ENCODE results near the gene HS6ST3. TPM values are rescaled to one million over a fixed set of nuclear protein-coding genes. Genes with fewer than 3 reads are reported as not detected.

Gene HS6ST3
- total RNA-seq (0.15 and 0.35 TPM in 2 replicates), polyA plus RNA-seq (0.03 TPM in 2 replicates), polyA minus RNA-seq (0.05 and 0.11 TPM in 2 replicates), Bru-seq, nascent RNA (percentile 19 among the genes with signal in this experiment), BruChase-seq, experiment 1, labeled RNA remaining after a 6-hour chase (percentile 37 among the genes with signal in this experiment), BruChase-seq, experiment 2, labeled RNA remaining after a 2-hour chase (percentile 45 among the genes with signal in this experiment)
- polyA plus RNA-seq (2011; cell fraction: cytosol; rRNA removed), result 0.01 TPM in 2 replicates
- 0.03 TPM in 1 of 2 replicates, not detected in the other for polyA plus RNA-seq (2011; cell fraction: nucleus; rRNA removed)
- polyA plus RNA-seq (2012), result 0.04 and 0.11 TPM in 2 replicates
- not detected for polyA minus RNA-seq (2011; cell fraction: cytosol; rRNA and poly(A)+ RNA removed)
- polyA minus RNA-seq (2011; cell fraction: nucleus; rRNA and poly(A)+ RNA removed), result 0.05 and 0.10 TPM in 2 replicates
- long read RNA-seq, partial matches to known transcripts, result 0 of 1 reads
- long read RNA-seq, other reads (novel, unspliced or antisense), result 1 of 1 reads

DNA sequence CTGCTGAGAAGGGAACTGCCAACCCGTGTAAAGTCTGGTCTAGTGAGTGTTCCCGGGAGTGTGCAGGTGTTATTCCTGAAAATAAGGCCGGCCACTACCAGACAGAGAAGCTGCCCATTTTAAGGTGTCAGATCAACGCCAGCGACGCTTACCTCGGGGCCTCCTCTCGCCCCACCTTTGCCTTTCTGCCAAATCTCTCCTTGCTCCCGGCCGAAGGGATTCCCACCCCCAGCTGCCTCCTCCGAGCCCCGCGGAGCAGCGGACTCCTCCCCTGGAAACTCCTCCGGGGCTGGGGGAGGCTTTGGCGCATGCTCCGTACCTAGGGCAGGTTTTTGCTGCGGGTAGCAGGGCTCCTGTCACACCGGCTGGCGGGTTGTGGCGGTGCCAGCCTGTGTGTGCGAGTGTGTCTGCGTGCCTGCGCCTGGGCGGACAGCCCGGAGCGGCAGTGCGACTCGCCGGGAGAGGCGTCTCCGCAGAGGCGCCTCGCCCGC is at the start of gene HS6ST3:
Gene HS6ST3 (plus strand): TSS at position 359 of the 491 bp plus-strand sequence.
- Histone ChIP-seq H3K36me3 (ENCODE audit: control insufficient read depth in 2 of 2, extremely low read depth in 1 of 2, insufficient read depth in 2 of 2, low read length in 2 of 2) (no peaks in the 10 kb centered on the region), H3K79me2 (ENCODE audit: control insufficient read depth, insufficient read depth, low read length) (no peaks in the 10 kb centered on the region), H3K4me3 (replicated peaks in 1 of 3; ENCODE audit: insufficient read depth in 1 of 3, low read depth in 1 of 3, low read length in 3 of 3) (peak within 1 kb of the TSS; percentile 21 to 42 (median 38)), H2AFZ (ENCODE audit: low read depth, low read length) (peak within 1 kb of the TSS; percentile 89), H3K27ac (ENCODE audit: insufficient read depth, low read depth, low read length) (no peak within 1 kb of the TSS), H3K4me1 (ENCODE audit: control insufficient read depth, extremely low read depth, insufficient read depth, low read length) (peaks cover 27% of the 10 kb centered on the region), H3K4me2 (ENCODE audit: insufficient read depth, low read length) (peak within 1 kb of the TSS; percentile 77), H4K20me1 (replicated peaks; ENCODE audit: control insufficient read depth, extremely low read depth, insufficient read depth, low read length) (no peaks in the 10 kb centered on the region), H3K9ac (replicated peaks; ENCODE audit: extremely low read depth, insufficient read depth, low read length) (no peak within 1 kb of the TSS), H3K9me1 (replicated peaks; ENCODE audit: control insufficient read depth, extremely low read depth, insufficient read depth, low read length) (no peaks in the 10 kb centered on the region), H3K9me3 (replicated peaks; ENCODE audit: control insufficient read depth, insufficient read depth, low read length) (no peaks in the 10 kb centered on the region), H3K27me3 (ENCODE audit: control insufficient read depth in 2 of 2, insufficient read depth in 2 of 2, low read length in 2 of 2) (peaks cover 38 to 39% of the 10 kb centered on the region in 2 experiments)
- CTCF ChIA-PET, result no interaction called here
- BruUV-seq (replicated peaks), result no TSS peak
- peak; percentile 8 for FAIRE-seq
- POLR2A ChIA-PET, result no interaction called here
- intact Hi-C loops (cut with micrococcal nuclease), result loop anchor here (5.0 kb wide), 1 partner anchor 62 kb away; no protein-coding TSS in a partner anchor
- TF ChIP-seq EZH2 (IDR thresholded peaks at IDR 0.05; ENCODE audit: borderline replicate concordance, low read depth, low read length, severe bottlenecking) (peak; percentile 52), JUN (IDR thresholded peaks at IDR 0.05; ENCODE audit: borderline replicate concordance, insufficient read depth, insufficient read length, low read depth) (no peak), CTCF (IDR thresholded peaks at IDR 0.05; ENCODE audit: extremely low read depth in 1 of 2, insufficient read depth in 1 of 2, low read depth in 1 of 2, low read length in 2 of 2) (no peak), FOS (IDR thresholded peaks at IDR 0.05; ENCODE audit: borderline replicate concordance, insufficient read depth, low read length) (no peak), GATA2 (IDR thresholded peaks at IDR 0.05; ENCODE audit: insufficient read depth, insufficient read length, low read depth, low read length) (no peak), POLR2AphosphoS5 (IDR thresholded peaks at IDR 0.05; ENCODE audit: insufficient read depth, low read depth, low read length) (no peak)
- TF ChIP-seq, protein P1, sequence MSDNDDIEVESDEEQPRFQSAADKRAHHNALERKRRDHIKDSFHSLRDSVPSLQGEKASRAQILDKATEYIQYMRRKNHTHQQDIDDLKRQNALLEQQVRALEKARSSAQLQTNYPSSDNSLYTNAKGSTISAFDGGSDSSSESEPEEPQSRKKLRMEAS (IDR thresholded peaks at IDR 0.05; ENCODE audit: insufficient read depth, insufficient read length), result no peak
- dilution Hi-C loops (cut with MboI; ENCODE audit: extremely low pct_ligation_motif_present, low sequenced_read_pairs), result no loop called here
- DNase-seq (ENCODE audit: low read depth, low spot score), result peak; percentile 15

Measured in endothelial cell of umbilical vein (primary cell).